ENCODE data around the gene NPC1. TPM values are rescaled to one million over a fixed set of nuclear protein-coding genes. Genes with fewer than 3 reads are reported as not detected.
A peak's percentile ranks its signal among the peaks of the same experiment; 100 is the strongest.
"Not testable (repeated sequence)": the region's sequence is repeated elsewhere in the genome, so short reads cannot be mapped to it uniquely, and the experiment has no call there.

Gene NPC1
- polyA plus RNA-seq, 1 donor: 34.6 TPM

GRCh38 chr18:23578067-23578701 is 8.1 kb downstream of the NPC1 start:
- Histone ChIP-seq H3K4me1 (ENCODE audit: control insufficient read depth, insufficient read depth, low read length) (peaks cover 3% of the 10 kb centered on the region), H3K27ac (ENCODE audit: low read length) (no peak overlapping the region), H3K9me3 (ENCODE audit: control insufficient read depth, low read depth, low read length) (no peaks in the 10 kb centered on the region), H3K27me3 (ENCODE audit: control insufficient read depth, insufficient read depth, low read length) (no peaks in the 10 kb centered on the region), H3K36me3 (ENCODE audit: control insufficient read depth, insufficient read depth, low read length) (peaks cover 15% of the 10 kb centered on the region), H3K4me3 (ENCODE audit: low read length) (no peak overlapping the region)
- no CpG with 5 or more reads among the region's 6 CpGs for WGBS (ENCODE audit: insufficient coverage, low lambda C conversion rate)
- DNase-seq: no peak

DNA sequence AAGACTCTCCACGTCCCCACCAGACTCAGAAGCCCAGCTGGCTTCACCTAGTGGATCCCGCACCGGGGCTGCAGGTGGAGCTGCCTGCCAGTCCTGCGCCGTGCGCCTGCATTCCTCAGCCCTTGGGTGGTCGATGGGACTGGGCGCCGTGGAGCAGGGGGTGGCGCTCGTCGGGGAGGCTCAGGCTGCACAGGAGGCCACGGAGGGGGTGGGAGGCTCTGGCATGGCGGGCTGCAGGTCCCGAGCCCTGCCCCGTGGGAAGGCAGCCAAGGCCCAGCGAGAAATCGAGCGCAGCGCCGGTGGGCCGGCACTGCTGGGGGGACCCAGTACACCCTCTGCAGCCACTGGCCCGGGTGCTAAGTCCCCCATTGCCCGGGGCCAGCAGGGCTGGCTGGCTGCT is 8.8 kb downstream of the NPC1 start:
- H3K27ac ChIP-seq (ENCODE audit: low read length); H3K4me3 ChIP-seq (ENCODE audit: low read length); H3K9me3 ChIP-seq (ENCODE audit: control insufficient read depth, low read depth, low read length); H3K27me3 ChIP-seq (ENCODE audit: control insufficient read depth, insufficient read depth, low read length); H3K4me1 ChIP-seq (ENCODE audit: control insufficient read depth, insufficient read depth, low read length); DNase-seq: not testable (repeated sequence)
- H3K36me3 ChIP-seq (ENCODE audit: control insufficient read depth, insufficient read depth, low read length): peaks cover 19% of the 10 kb centered on the region
- no CpG with 5 or more reads among the region's 24 CpGs for WGBS (ENCODE audit: insufficient coverage, low lambda C conversion rate)

- H3K27ac ChIP-seq (ENCODE audit: low read length): no peak overlapping the region
- H3K4me3 ChIP-seq (ENCODE audit: low read length): no peak overlapping the region
- H3K27me3 ChIP-seq (ENCODE audit: control insufficient read depth, insufficient read depth, low read length): no peaks in the 10 kb centered on the region
- DNase-seq: no peak
- WGBS (ENCODE audit: insufficient coverage, low lambda C conversion rate): 100% methylated on average over 2 of the region's 7 CpGs
- peaks cover 12% of the 10 kb centered on the region for H3K4me1 ChIP-seq (ENCODE audit: control insufficient read depth, insufficient read depth, low read length)
- H3K36me3 ChIP-seq (ENCODE audit: control insufficient read depth, insufficient read depth, low read length): peaks cover 25% of the 10 kb centered on the region
- H3K9me3 ChIP-seq (ENCODE audit: control insufficient read depth, low read depth, low read length): no peaks in the 10 kb centered on the region
Measured at GRCh38 chr18:23575309-23575651, 11.0 kb downstream of the NPC1 start.

DNA sequence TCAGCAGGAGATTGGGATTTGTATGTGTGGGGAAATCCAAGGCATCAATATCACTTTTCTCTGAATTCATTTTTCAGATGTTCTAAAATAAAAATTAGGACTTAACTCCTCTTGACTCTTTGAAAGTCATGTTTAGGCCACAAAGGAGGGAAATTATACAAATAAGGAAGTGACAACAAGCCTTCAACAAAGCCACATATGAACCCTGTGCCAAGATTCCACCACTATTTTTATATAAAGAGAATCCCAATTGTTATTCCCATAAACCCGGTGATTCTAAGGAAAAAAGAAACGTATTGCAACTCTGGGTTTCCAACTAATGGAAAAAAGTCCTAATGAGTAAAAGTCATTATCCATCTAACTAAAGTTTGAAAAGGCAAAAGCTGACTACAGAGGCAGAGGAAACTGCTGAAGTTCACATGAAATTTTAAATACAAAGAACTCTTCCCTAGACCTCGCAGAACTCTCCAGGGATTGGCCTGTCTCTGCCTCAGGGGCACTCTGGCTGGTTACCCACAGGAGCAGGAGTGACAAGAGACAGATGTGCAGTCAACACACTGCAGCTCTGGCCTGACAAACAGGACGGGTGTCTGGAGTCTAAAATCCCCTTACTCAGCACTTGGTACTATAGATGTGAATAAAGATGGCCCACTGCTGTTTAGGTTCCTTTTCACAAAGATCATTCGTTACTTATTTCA is 11.5 kb downstream of the NPC1 start:
- peaks cover 24% of the 10 kb centered on the region for H3K36me3 ChIP-seq (ENCODE audit: control insufficient read depth, insufficient read depth, low read length)
- peak overlapping the region; percentile 44 for H3K27ac ChIP-seq (ENCODE audit: low read length)
- no peaks in the 10 kb centered on the region for H3K27me3 ChIP-seq (ENCODE audit: control insufficient read depth, insufficient read depth, low read length)
- peaks cover 18% of the 10 kb centered on the region for H3K4me1 ChIP-seq (ENCODE audit: control insufficient read depth, insufficient read depth, low read length)
- no peak overlapping the region for H3K4me3 ChIP-seq (ENCODE audit: low read length)
- no peak for DNase-seq
- no peaks in the 10 kb centered on the region for H3K9me3 ChIP-seq (ENCODE audit: control insufficient read depth, low read depth, low read length)
- no CpG with 5 or more reads among the region's 5 CpGs for WGBS (ENCODE audit: insufficient coverage, low lambda C conversion rate)

DNA sequence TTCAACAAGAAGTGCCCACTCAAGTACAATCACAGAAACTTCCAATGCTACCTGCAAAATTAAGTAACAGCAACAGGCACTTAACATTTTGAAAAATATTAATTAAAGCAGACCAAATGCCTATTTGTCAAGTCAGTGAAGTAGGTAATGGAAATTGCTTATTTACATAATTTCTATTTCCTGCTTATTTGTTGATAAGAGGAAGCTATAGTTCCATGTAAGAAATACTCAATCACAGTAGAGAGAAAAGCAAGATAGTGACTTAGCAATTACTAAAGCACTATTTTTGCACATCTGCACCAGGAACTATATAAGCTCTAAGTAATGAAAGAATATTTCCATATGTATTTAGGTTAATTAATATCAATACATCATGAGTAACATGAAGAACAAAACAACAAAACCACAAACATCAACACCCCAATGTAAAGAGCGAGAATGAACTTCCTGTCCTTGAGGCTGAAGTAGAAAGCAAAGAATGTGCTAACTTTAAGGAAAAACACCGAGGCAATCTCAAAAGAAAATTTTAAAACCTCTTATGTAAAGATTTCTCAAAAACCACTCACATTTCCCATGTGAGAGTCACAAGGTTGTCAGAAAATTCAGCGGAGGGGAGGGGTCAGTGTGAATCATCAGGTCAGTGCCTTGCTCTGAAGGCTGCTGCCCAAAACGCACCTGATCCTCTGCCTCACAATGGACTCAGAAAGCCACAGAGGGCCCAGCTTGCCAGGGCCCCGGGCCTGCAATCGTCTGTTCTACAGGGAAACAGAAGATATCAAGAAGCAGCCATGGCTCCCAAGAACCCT is 12.5 kb downstream of the NPC1 start:
- Histone ChIP-seq H3K4me1 (ENCODE audit: control insufficient read depth, insufficient read depth, low read length) (peaks cover 25% of the 10 kb centered on the region), H3K27me3 (ENCODE audit: control insufficient read depth, insufficient read depth, low read length) (no peaks in the 10 kb centered on the region), H3K27ac (ENCODE audit: low read length) (peak overlapping the region; percentile 61), H3K4me3 (ENCODE audit: low read length) (no peak overlapping the region), H3K36me3 (ENCODE audit: control insufficient read depth, insufficient read depth, low read length) (peaks cover 24% of the 10 kb centered on the region), H3K9me3 (ENCODE audit: control insufficient read depth, low read depth, low read length) (no peaks in the 10 kb centered on the region)
- WGBS (ENCODE audit: insufficient coverage, low lambda C conversion rate): no CpG with 5 or more reads among the region's 6 CpGs
- peak; percentile 25 to 27 for DNase-seq

DNA sequence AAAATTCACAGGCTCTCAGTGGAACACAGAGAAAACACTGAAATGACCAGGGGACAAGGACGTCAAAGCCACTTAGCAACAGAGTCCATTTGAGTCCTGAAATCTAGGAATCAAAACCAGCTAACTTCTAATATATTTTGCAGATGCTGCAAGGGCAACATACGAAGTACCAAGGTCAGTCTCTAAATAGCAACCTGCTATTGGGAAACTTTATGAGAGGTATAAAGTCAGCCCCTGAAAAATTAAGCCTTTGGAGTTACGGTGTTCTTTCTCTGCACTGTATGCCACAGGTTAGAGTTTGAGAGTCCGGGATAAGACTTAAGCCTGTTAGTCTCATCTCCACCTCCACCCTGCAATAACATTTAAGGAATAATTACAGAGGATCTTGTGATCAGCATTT is 13.3 kb downstream of the NPC1 start:
- Histone ChIP-seq H3K36me3 (ENCODE audit: control insufficient read depth, insufficient read depth, low read length) (peaks cover 24% of the 10 kb centered on the region), H3K4me1 (ENCODE audit: control insufficient read depth, insufficient read depth, low read length) (peaks cover 32% of the 10 kb centered on the region), H3K4me3 (ENCODE audit: low read length) (no peak overlapping the region), H3K27ac (ENCODE audit: low read length) (peak overlapping the region; percentile 61), H3K27me3 (ENCODE audit: control insufficient read depth, insufficient read depth, low read length) (no peaks in the 10 kb centered on the region), H3K9me3 (ENCODE audit: control insufficient read depth, low read depth, low read length) (no peaks in the 10 kb centered on the region)
- DNase-seq: peak in 1 of 2 donors; percentile 16
- WGBS (ENCODE audit: insufficient coverage, low lambda C conversion rate): 49% methylated on average over 2 of the region's 4 CpGs

GRCh38 chr18:23572570-23572969 is 13.7 kb downstream of the NPC1 start:
- Histone ChIP-seq H3K27ac (ENCODE audit: low read length) (peak overlapping the region; percentile 61), H3K4me1 (ENCODE audit: control insufficient read depth, insufficient read depth, low read length) (peaks cover 33% of the 10 kb centered on the region), H3K36me3 (ENCODE audit: control insufficient read depth, insufficient read depth, low read length) (peaks cover 26% of the 10 kb centered on the region), H3K9me3 (ENCODE audit: control insufficient read depth, low read depth, low read length) (no peaks in the 10 kb centered on the region), H3K27me3 (ENCODE audit: control insufficient read depth, insufficient read depth, low read length) (no peaks in the 10 kb centered on the region), H3K4me3 (ENCODE audit: low read length) (no peak overlapping the region)
- no CpG with 5 or more reads among the region's 5 CpGs for WGBS (ENCODE audit: insufficient coverage, low lambda C conversion rate)
- DNase-seq: no peak

GRCh38 chr18:23572012-23572411 is 14.3 kb downstream of the NPC1 start:
- Histone ChIP-seq H3K27ac (ENCODE audit: low read length) (no peak overlapping the region), H3K4me3 (ENCODE audit: low read length) (no peak overlapping the region), H3K9me3 (ENCODE audit: control insufficient read depth, low read depth, low read length) (no peaks in the 10 kb centered on the region), H3K36me3 (ENCODE audit: control insufficient read depth, insufficient read depth, low read length) (peaks cover 29% of the 10 kb centered on the region), H3K4me1 (ENCODE audit: control insufficient read depth, insufficient read depth, low read length) (peaks cover 33% of the 10 kb centered on the region), H3K27me3 (ENCODE audit: control insufficient read depth, insufficient read depth, low read length) (no peaks in the 10 kb centered on the region)
- no peak for DNase-seq
- no CpG with 5 or more reads among the region's 2 CpGs for WGBS (ENCODE audit: insufficient coverage, low lambda C conversion rate)

DNA sequence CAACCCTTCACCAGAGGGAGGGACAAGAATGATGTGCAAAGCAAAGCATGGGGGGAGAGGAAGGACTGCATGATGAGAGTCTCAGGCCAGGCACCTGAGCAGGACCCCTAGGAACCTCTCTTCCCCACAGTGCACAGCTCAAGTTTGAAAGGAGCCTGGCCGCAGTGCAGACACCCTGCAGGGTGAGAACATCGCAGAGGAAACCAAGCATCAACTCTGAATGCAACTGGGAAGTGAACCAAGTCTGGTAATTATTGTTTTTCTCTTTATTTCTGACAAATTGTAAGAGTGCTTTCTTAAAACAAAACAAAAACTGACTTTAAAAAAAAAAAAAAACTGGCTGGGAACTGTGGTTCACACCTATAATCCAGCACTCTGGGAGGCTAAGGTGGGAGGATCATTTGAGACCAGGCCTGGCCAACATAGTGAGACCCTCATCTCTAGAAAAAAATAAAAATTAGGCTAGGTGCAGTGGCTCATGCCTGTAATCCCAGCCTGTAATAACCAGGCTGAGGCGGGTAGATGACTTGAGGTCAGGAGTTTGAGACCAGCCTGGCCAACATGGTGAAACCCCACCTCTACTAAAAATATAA is 15.3 kb downstream of the NPC1 start:
- DNase-seq: no peak
- whole genome bisulfite sequencing (ENCODE audit: insufficient coverage, low lambda C conversion rate): 100% methylated on average over 1 of the region's 3 CpGs
- Histone ChIP-seq H3K36me3 (ENCODE audit: control insufficient read depth, insufficient read depth, low read length) (peaks cover 31% of the 10 kb centered on the region), H3K9me3 (ENCODE audit: control insufficient read depth, low read depth, low read length) (no peaks in the 10 kb centered on the region), H3K4me3 (ENCODE audit: low read length) (no peak overlapping the region), H3K27ac (ENCODE audit: low read length) (no peak overlapping the region), H3K4me1 (ENCODE audit: control insufficient read depth, insufficient read depth, low read length) (peaks cover 39% of the 10 kb centered on the region), H3K27me3 (ENCODE audit: control insufficient read depth, insufficient read depth, low read length) (no peaks in the 10 kb centered on the region)

DNA sequence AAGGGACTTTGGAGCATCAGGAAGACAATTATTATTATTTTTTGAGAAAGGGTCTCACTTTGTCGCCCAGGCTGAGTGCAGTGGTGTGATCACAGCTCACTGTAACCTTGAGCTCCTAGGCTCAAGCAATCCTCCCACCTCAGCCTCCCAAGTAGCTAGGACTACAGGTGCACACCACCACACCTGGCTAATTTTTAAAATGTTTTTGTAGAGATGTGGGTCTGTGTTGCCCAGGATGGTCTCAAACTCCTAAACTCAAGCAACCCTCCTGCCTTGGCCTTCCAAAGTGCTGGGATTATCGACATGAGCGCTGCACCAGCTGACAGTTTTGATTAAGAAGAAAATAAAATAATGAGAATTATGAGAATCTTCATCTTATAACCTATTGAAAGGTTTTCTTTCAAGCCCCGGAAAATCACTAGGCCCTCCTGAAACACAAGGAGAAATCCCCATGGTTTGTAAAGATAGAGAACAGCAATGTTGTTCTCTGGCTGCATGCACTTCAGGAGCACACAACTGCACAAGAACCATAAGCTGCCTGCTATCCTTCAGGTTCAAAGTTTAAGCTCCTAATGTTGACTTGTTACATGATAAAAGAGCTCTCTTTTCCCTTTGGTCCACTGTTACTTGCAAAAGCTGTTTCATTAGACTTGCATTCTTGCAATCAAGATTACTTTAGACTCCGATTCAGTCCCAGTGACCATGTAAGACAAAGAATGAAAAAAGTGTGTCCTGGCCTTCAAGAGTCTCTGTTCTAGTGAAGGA is 16.8 kb downstream of the NPC1 start:
- no peaks in the 10 kb centered on the region for H3K27me3 ChIP-seq (ENCODE audit: control insufficient read depth, insufficient read depth, low read length)
- H3K9me3 ChIP-seq (ENCODE audit: control insufficient read depth, low read depth, low read length): no peaks in the 10 kb centered on the region
- no peak overlapping the region for H3K4me3 ChIP-seq (ENCODE audit: low read length)
- peaks cover 40% of the 10 kb centered on the region for H3K4me1 ChIP-seq (ENCODE audit: control insufficient read depth, insufficient read depth, low read length)
- 80% methylated on average over 3 of the region's 5 CpGs for WGBS (ENCODE audit: insufficient coverage, low lambda C conversion rate)
- peak overlapping the region; percentile 67 for H3K27ac ChIP-seq (ENCODE audit: low read length)
- H3K36me3 ChIP-seq (ENCODE audit: control insufficient read depth, insufficient read depth, low read length): peaks cover 24% of the 10 kb centered on the region
- DNase-seq: peak; percentile 42 to 69

All from large intestine (tissue), 3 donors.